ENCODE data around the gene DLGAP1. TPM values are rescaled to one million over a fixed set of nuclear protein-coding genes. Genes with fewer than 3 reads are reported as not detected.

Gene DLGAP1
- total and polyA plus RNA-seq, 2 of the 13 experiments (the other 11 are each of a cell fraction or from before 2014, with no cell fraction given), result 0.01 TPM; not detected in 1

- TF ChIP-seq ZNF567 (CRISPR knock-in tag; IDR thresholded peaks at IDR 0.05; ENCODE audit: borderline replicate concordance), result no peak
- TF ChIP-seq FOXA1 (IDR thresholded peaks at IDR 0.05), result no peak
- TF ChIP-seq FOXA1 (CRISPR knock-in tag; IDR thresholded peaks at IDR 0.05), result peak; percentile 58
- 0 out of 2 replicates have a peak, but pooled peaks have one; percentile 31 for TF ChIP-seq PITX1 (CRISPR knock-in tag; IDR thresholded peaks at IDR 0.05)
- no peak for TF ChIP-seq NFYB (CRISPR knock-in tag; IDR thresholded peaks at IDR 0.05)
- no peak for TF ChIP-seq TCF12 (IDR thresholded peaks at IDR 0.05)
- no peak for TF ChIP-seq TCF12 (CRISPR knock-in tag; IDR thresholded peaks at IDR 0.05)
- TF ChIP-seq ZNF784 (CRISPR knock-in tag; IDR thresholded peaks at IDR 0.05; ENCODE audit: borderline replicate concordance), result no peak
- no peak for TF ChIP-seq HOXD1 (CRISPR knock-in tag; IDR thresholded peaks at IDR 0.05)
- TF ChIP-seq FOXP4 (CRISPR knock-in tag; IDR thresholded peaks at IDR 0.05), result 0 out of 2 replicates have a peak, but pooled peaks have one; percentile 40
- TF ChIP-seq ZBTB8A (CRISPR knock-in tag; IDR thresholded peaks at IDR 0.05; ENCODE audit: borderline replicate concordance, low read depth), result no peak
- TF ChIP-seq ZNF563 (CRISPR knock-in tag; IDR thresholded peaks at IDR 0.05), result no peak
- TF ChIP-seq HNF4A (CRISPR knock-in tag; IDR thresholded peaks at IDR 0.05), result peak; percentile 45; the same call in 1 of the 2 replicates
- TF ChIP-seq ZNF691 (CRISPR knock-in tag; IDR thresholded peaks at IDR 0.05; ENCODE audit: borderline replicate concordance, low read depth), result no peak
- no peak for TF ChIP-seq ZFX (CRISPR knock-in tag; IDR thresholded peaks at IDR 0.05; ENCODE audit: low read depth)
- TF ChIP-seq TRIM22 (IDR thresholded peaks at IDR 0.05), result no peak
- TF ChIP-seq MAFF (IDR thresholded peaks at IDR 0.05; ENCODE audit: low read depth, low read length), result no peak
- TF ChIP-seq HNRNPUL1 (IDR thresholded peaks at IDR 0.05; ENCODE audit: low read depth, low read length), result no peak
- peak; percentile 52 for TF ChIP-seq MED1 (CRISPR knock-in tag; IDR thresholded peaks at IDR 0.05)
- no peak for TF ChIP-seq ZNF660 (CRISPR knock-in tag; IDR thresholded peaks at IDR 0.05; ENCODE audit: borderline replicate concordance, low read depth)
- TF ChIP-seq YY1 (IDR thresholded peaks at IDR 0.05; ENCODE audit: insufficient read depth, insufficient replicate concordance, low read depth, low read length), result no peak
- no peak for TF ChIP-seq RARG (CRISPR knock-in tag; IDR thresholded peaks at IDR 0.05; ENCODE audit: low read depth)
- no peak for TF ChIP-seq MEIS2 (CRISPR knock-in tag; IDR thresholded peaks at IDR 0.05)
- no peak for TF ChIP-seq ZBTB43 (CRISPR knock-in tag; conservative IDR thresholded peaks at IDR 0.05)
- TF ChIP-seq ZC3H4 (CRISPR knock-in tag; IDR thresholded peaks at IDR 0.05; ENCODE audit: borderline replicate concordance), result peak; percentile 64; the same call in 1 of the 2 replicates
Measured at GRCh38 chr18:3664563-3665178, 790.4 kb downstream of the DLGAP1 start (continued).

All from HepG2 (cell line).